GM18867 (cell line): Measurements from ENCODE around the gene PLEKHH3.
A peak's percentile ranks its signal among the peaks of the same experiment; 100 is the strongest.
"Not testable (repeated sequence)": the region's sequence is repeated elsewhere in the genome, so short reads cannot be mapped to it uniquely, and the experiment has no call there.

Experiments used
- ATAC-seq: cut with Tn5 transposase; IDR thresholded peaks from one replicate; pipeline ENCODE4 v1.9.1; 2021; ENCODE audit warnings: mild to moderate bottlenecking, moderate library complexity; ENCODE audit not compliant: unreplicated experiment

The PLEKHH3 gene

GRCh38 chr17:42639525-42640113 lies 37.2 kb downstream of the PLEKHH3 start:
- ATAC-seq = no peak

- ATAC-seq = no peak
These were observed 43.8 kb downstream of the PLEKHH3 start for GRCh38 chr17:42632949-42633444.

- ATAC-seq = no peak
These were observed 47.3 kb downstream of the PLEKHH3 start for GRCh38 chr17:42629411-42630009.

GRCh38 chr17:42627032-42627764 lies 49.6 kb downstream of the PLEKHH3 start:
- not testable (repeated sequence) for ATAC-seq

GRCh38 chr17:42623732-42624596 lies 52.8 kb downstream of the PLEKHH3 start:
- ATAC-seq = no peak

- ATAC-seq = no peak
These were observed 53.5 kb downstream of the PLEKHH3 start for GRCh38 chr17:42623271-42623670.

GRCh38 chr17:42621987-42622386 lies 54.8 kb downstream of the PLEKHH3 start:
- not testable (repeated sequence) for ATAC-seq

- ATAC-seq = peak; percentile 72
These were observed 58.2 kb downstream of the PLEKHH3 start for GRCh38 chr17:42618442-42619150.

GRCh38 chr17:42617956-42618431 lies 58.8 kb downstream of the PLEKHH3 start:
- ATAC-seq = peak; percentile 18
